Measurements from ENCODE around the gene NAA80.
"Not testable (repeated sequence)": the region's sequence is repeated elsewhere in the genome, so short reads cannot be mapped to it uniquely, and the experiment has no call there.

Gene NAA80

DNA sequence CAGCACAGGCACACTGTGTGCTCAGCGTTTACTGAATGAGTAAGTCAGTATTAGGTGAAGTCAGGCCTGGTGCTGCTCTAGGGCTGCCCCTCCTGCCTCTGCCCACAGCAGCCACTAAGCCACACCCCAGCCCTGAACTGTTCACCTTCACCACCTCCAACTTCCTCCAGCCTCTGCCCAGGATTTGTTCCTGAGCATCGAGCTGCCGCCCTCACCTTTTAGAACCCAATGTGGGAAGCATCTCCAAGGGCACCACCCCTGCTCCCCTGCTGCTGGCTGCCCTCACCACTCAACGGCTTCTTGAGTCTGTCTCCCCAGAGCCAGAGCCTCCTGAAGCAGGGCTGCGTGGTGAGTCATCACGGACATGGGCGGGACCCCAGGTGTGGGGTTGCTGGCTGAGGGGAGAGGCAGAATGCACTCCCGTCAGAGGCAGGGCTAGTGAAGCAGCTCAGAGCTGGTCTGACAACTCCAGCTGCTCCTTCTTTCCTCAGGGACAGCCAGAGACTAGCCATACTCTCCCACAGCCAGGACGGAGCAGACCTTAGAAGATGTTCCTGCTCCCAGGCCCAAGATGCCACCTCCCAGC, 17.5 kb upstream of the NAA80 start:
- in situ Hi-C loops (cut with HindIII; ENCODE audit: low sequenced_read_pairs) = no loop called here

DNA sequence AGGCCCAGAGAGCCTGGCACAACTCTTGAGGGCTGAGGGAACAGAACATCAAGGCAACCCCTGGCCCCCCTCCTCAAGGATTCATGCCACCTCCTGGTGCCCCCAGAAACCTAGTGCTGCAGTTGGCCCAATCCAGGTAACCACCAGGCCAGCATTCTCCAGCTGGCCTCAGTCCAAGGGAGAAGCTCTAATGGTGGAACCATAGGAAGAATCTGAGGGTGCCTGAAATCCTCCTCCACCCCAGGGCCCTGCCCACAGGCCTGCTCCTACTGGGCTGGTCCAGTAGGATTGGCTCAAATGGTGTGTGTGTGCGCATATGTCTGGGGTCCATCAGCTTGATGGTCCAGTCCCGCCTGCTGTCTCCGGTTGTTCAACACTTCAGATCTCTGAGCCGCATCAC, 15.6 kb upstream of the NAA80 start:
- in situ Hi-C loops (cut with HindIII; ENCODE audit: low sequenced_read_pairs) = no loop called here

DNA sequence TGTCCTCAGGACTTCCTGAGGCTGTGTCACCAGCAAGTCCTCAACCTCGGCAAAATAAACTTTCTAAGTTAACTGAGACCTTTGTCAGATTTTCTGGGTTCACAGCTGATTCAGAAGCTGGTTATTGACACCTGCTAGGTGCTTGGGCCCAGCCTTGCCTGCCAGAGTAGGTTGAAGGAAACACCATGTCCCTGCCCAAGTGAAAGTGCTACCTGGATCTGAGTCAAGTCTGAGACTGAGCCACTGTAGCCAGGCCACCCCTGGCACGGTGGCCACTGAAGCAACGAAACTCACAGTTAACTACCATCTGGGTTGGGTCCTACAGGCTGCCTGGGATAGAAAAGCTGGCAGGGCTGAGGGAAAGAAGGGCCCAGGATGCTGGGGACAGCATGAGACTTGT, 15.1 kb upstream of the NAA80 start:
- in situ Hi-C loops (cut with HindIII; ENCODE audit: low sequenced_read_pairs) = no loop called here

DNA sequence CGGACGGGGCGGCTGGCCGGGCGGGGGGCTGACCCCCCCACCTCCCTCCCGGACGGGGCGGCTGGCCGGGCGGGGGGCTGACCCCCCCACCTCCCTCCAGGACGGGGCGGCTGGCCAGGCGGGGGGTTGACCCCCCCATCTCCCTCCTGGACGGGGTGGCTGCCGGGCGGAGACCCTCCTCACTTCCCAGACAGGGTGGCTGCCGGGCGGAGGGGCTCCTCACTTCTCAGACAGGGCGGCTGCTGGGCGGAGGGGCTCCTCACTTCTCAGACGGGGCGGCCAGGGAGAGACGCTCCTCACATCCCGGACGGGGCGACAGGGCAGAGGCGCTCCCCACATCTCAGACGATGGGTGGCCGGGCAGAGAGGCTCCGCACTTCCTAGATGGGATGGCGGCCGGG, 12.8 kb upstream of the NAA80 start:
- in situ Hi-C loops (cut with HindIII; ENCODE audit: low sequenced_read_pairs) = not testable (repeated sequence)

DNA sequence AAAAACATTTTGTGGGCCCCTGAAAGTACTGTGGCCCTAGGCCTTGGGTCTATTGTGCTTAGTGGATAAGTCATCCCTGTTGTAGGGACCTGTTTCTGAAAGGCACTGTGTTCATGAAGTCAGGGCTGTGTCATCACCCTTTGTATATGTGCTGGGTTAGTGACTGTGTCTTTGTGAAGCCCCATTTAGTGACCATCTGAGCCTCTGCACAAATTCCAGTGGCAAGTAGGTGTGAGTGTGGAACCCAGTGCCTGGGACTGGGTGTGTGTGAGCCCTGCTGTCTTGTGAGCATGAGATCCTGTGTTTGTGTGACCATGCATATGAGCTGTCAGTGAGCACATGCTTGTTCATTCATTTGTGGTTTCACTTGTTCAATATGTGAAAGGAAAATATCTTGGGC, 5.4 kb upstream of the NAA80 start:
- in situ Hi-C loops (cut with HindIII; ENCODE audit: low sequenced_read_pairs) = no loop called here

DNA sequence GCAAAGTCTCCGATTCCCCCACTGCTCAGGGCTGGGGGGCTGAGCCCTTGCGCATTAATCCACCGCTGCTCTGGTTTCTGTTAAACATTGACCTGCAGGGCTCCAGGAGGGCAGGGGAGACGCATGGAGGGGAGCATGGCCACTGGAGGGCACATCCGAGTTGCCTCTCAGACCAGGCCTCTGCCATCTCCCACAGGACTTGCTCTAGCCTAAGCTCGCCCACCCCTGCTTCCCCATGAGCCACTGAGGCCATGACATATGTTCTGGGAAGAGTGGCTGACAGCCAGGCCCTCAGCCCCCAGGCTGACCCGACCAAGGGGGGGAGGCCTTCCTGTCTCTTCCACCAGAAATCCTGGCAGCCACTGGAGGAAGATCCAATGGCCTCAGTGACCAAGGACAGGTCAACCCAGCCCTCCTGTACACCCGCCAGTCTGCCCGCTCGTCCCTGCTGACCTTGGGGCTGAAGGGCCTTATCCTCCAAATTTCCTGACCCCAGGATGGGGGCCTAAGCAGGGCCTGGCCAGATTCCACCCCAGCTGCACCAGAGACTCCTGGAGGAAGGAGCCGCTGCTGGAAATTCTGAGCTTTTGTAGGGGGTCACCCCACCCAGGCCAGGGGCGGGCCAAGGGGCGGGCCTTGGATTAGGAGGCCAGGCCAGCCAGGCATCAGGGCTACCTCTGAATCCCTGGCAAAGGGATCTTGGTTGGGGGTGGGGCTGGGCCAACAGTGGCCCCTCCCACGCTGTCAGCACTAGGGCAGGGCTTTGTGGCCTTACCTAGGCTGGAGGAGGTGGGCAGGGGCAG, 4.0 kb upstream of the NAA80 start, which contains the start of gene HYAL1:
Gene HYAL1, minus strand, starts transcription at position 562 of the 803 bp plus-strand sequence. CDS start 618 bp downstream, outside the sequence.
- in situ Hi-C loops (cut with HindIII; ENCODE audit: low sequenced_read_pairs) = no loop called here

DNA sequence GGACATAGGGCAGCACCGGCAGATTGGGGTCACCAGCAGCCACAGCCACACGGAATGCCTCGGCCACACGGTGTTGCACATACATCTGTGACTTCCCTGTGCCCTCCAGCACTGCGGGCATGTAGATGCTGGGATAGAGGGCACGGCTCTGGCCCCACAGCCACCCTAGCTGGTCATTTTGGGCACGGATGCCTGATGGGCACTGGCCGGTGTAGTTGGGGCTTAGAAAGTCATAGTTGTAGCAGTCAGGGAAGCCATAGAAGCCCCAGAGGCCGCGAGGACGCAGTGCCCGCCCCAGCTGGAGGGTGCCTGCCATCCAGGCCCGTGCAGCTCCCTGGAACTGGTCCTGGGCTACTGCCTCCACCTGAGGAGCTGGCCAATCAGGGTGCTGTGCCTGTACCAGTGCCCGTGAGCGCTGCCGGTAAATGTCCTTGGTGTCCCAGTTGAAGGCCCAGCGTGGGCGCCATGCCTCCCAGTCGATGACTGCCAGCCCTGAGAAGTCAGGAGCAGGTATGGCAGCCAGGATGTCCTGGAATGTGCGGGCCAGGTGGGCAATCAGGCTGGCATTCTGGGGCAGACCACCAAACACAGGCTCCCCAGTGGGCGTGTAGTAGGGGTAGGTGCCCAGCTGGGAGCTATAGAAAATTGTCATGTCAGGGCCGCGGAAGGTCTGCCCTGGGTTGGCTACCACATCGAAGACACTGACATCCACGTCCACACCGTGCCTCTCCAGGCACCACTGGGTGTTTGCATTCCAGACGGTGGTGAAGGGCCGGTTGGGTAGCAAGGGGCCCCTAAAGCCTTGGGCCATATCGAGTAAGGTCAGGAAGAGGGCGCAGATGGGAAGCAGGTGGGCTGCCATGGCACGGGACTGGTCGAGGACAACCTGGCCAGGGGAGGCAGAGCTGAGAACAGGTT, 3.1 kb upstream of the NAA80 start:
- in situ Hi-C loops (cut with HindIII; ENCODE audit: low sequenced_read_pairs) = no loop called here

DNA sequence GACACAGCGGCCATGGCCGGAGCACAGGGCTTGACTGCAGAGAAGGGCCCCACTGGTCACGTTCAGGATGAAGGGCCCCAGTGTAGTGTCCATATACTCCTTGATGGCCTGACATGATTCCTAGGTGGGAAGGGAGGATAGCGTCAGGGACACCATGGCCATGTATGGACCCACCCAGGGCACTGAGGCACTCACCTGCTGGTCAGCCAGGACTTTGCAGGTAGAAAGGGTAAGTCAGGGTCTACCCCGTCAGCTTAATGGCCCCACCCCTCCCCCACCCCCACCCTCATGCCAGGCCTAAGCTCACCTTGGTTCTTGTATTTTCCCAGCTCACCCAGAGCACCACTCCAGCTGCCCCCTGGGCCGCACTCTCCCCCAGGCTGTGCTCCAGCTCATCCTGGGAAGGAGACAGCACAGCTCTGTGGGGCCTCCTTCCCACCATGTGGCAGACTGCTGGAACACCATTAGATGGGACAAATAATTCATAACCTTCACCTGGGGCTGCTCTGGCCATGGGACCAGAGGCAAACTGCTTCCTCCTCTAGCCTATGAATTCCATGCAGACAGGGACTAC, 1.6 kb upstream of the NAA80 start:
- in situ Hi-C loops (cut with HindIII; ENCODE audit: low sequenced_read_pairs) = no loop called here

DNA sequence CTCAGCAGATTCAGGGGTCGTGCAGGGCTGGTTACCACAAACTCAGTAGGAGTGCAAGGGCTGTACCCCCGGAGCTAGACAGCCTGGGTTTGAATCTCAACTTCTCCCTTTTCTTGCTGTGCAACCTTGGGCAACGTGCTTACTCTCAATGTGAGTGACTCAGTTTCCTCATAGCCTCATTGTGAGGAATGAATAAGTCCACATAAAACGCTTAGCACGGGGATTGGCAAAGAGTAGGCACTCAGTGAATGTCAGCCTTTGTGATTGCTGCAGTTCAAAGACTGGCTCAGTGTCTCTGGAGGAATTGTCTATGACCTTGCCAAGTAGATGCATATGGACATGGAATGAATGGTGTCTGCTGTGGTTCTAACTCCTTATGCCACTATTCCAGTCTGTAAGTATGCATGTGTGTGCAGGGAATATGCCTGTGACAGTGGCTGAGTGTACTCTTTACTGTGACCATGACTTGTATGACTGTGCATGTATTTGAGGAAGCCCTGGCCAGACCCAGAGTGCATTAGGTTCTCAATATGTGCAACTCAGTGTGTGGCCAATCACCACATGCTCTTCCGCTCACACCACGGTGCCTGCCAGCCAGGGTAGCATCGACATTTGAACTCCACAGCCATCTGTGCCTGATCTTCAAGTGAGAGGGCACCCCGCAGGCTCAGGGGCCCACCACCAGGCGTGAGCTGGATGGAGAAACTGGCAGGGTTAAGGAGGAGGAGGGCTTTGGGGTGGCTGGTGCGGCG, 900 bp upstream of the NAA80 start:
- in situ Hi-C loops (cut with HindIII; ENCODE audit: low sequenced_read_pairs) = no loop called here

DNA sequence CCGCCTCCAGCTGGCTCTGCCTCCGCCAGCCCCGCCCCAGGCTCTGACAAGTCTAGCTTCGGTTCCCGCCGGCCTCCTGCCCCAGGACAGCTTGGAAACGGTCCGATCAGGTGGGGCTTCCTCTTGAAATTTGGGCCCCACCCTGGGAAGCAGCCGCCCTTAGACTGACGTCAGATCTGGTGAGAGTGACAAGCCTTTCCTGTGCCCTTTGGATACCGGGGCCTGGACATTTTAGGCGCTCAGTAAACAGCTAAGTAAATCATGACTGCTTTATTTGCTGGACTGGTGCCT, 378 bp upstream of the NAA80 start:
- in situ Hi-C loops (cut with HindIII; ENCODE audit: low sequenced_read_pairs) = no loop called here

DNA sequence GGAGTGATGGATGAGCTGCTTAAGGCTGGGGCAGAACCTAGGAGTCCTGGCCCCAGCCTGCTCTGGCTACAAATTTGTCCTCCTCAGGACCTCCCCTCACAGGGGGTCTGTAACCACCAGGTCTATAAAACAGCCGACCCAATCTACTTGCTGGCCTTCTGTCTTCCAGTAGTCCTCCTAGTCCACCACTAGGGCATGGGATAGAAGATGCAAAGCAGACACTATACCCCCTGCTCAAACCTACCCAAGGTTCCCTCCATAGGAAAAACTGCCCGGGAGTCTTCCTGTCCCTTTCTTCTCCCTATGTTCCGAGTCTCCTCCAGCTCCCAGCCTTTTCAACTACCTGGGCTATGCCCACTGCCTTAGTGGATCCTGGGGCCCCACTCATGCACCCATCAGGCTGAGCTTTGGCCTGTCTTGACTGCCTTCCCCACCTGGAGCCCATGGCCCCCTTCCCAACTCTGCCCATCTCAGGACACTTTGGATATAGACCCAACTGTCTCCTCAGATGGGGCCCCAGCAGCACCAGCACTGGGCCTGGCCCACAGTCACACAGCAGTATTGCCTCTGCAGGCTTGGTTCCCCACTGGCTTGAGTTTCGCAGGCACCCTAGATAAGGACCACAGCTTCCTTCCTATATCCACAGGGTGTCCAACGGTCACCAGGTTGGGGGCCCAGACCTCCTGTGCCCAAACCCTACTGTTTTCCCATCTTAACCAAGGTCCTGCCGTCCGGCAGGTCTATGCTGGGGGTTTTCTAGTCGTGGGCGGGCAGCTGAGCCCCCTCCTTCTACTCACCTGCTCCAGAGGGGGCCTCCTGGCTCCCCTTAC, 1.1 kb downstream of the NAA80 start:
- in situ Hi-C loops (cut with HindIII; ENCODE audit: low sequenced_read_pairs) = no loop called here

DNA sequence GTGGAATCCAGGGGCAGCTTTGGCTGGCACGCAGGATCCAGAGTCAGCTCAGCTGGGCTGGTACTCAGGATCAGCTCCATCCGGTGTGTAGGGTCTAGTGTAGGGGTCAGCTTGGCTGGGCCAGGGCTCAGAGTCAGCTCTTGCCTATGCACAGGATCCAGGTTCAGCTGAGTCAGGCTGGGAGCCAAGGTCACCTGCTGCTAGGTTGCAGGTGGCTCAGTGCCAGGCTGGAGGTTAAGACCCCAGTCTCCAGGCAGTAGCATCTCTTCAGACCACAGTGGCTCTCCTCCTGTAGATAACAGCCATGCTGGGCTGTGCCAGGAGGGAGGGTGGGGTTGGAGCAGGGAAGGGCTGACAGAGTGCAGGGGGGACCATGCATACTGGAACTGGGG, 1.8 kb downstream of the NAA80 start:
- in situ Hi-C loops (cut with HindIII; ENCODE audit: low sequenced_read_pairs) = no loop called here

DNA sequence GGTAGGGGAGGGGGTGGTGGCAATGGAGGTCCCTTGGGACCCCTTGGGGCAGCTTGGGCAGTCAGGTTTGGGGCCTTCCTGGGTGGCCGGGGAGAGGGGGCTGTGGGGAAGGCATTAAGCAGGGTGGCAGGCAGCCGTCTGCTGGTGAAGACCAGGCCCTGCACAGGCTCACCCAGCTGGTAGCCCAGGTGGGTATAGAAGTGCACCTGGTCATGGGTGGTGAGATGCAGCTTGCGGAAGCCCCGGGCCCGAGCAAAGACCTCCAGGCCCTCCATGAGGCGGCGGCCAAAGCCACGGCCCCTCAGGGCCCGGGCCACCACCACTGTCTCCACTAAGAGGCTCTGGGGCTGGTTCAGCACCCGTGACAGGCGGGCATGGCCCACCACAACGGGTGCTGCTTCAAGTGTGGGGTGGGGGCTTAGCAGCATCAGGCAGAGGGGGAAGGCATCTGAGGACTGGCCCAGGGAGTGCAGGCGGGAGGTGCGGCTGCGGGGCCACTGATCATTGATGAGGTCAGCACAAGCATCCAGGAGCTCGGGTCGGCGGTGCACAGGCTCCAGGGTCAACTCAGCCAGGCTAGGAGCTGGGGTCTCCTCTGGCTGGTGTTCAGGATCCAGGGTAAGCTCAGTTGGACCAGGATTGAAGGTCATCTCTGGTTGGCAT, 2.4 kb downstream of the NAA80 start:
- in situ Hi-C loops (cut with HindIII; ENCODE audit: low sequenced_read_pairs) = no loop called here

DNA sequence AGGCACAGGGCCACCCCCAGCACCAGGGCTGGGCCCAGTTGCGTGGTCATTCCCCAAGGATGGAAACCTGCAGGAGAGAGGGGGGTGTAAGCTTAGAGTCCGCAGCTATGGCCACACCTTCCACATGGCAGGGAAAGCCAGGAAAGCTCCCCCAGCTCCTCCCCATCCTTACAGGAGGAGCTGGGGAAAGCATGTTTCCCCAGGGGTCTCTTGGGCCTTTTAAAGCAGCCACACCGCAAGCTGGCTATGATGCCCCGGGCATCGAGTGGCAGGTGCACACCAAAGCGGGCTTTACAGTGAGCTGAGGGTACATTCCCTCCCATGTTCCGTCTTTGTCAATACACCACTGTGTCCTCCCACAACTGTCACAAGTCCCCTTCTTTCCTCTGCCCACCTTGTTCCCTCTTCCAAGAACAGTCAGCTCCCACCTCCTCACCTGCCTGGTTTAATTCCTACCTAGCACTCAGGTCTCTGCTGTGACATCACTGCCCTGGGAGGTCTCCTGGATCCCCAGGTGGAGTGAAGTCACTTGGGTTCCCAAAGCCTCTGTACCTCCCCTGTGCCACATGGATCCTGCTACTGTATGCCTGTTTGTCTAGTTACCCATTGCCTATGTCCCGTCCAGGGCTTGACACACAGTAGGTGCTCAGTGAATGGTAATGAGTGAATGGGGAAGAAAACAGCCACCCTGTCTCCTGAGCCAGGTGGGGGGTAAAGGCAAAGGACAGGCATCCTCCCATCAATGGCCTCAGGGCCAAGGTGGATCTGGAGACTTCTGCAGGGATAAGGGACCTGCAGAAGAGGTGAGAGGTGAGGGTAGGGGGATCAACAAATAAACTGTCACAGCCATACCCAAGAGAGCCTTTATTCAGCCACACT, 3.4 kb downstream of the NAA80 start:
- in situ Hi-C loops (cut with HindIII; ENCODE audit: low sequenced_read_pairs) = no loop called here

DNA sequence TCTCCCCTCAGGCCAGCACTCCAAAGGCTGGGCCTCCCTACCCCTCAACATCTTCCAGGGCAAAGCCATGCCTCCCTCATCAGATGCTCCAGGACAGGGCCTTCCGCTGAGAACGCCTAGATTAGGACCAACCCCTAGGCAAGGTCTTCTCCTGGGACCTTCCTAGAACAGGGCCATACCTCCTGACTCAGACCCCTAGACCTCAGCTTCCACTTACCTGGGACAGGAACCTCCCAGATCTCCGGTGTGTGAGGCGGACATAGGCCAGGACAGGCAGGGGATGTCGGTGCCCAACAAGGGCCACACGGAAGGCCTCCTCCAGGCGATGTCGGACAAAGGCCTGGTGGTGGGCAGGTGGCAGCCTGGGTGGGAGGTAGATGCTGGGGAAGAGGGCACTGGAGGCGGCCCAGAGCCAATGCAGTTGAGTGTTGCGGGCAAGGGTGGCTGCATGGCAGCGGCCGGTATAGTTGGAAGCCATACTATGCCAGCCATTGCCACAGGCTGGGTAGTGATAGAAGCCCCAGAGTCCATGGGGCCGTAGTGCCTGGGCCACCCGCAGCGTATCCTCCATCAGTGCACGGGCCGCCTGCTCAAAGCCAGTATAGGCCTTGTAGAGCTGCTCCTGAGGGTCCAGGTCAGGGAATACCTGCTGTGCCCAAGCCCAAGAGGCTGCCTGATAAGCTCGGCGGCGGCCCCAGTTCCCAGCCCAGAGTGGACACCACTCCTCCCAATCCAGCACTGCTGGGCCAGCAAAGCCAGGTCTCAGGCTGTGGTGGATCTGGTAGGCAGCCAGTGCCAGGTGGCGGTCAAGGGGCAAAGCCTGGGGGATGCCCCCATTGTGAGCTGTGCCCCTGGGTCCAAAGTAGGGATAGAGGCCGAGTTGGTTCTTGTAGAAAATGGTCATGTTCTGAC, 4.5 kb downstream of the NAA80 start:
- in situ Hi-C loops (cut with HindIII; ENCODE audit: low sequenced_read_pairs) = no loop called here

DNA sequence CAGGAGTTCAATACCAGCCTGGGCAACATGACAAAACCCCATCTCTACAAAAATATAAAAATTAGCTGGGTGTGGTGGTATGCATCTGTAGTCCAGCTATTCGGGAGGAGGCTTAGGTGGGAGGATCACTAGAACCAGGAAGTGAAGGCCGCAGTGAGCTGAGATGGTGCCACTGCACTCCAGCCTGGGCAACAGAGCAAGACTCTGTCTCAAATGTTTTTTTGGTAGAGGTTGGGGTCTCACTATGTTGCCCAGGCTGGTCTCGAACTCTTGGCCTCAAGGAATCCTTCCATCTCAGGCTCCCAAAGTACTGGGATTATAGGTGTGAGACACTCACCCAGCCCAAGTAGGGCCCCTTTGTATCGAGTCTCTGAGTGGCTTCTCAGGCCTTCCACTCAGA, 5.1 kb downstream of the NAA80 start:
- in situ Hi-C loops (cut with HindIII; ENCODE audit: low sequenced_read_pairs) = no loop called here

DNA sequence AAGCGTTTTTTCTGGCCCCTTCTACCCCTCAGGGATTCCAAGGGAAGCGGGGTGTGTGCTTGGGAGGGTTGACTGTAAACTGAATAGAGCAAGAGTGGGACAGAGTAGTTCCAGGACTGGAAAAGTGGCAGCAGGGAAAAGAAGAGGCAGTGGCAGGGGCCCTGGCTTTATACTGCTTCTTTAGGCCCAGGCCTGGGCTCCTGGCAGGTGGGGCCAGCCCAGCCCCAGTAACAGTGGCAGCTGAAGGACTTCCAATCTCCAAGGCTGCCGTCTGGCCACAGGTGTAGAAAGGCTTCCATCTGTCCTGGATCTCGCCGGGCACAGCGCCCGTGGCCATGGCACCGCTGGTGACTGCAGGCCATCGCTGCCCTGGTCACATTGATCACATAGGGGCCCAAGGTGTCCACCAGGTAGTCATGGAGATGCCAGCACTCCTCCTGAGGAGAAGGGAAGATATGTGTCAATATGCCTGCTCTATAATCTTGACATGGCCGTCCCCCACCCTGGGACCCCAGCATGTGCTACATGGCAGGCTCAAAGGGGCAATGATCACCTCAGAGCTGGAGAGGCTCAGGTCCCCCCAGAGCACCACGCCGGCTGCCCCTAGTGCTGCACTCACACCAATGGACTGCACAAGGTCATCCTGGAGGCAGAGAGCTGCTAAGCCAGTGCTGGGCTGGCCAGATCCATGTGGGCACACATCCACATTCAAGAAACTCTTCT, 6.0 kb downstream of the NAA80 start:
- in situ Hi-C loops (cut with HindIII; ENCODE audit: low sequenced_read_pairs) = no loop called here

Measured in endothelial cell of hepatic sinusoid (primary cell).